Peyer's patch (tissue), 4 donors: ENCODE results near the gene ATG7.

ENCODE experiments used
- CTCF ChIP-seq, 6 experiments: fragments of 450-650 bp in 4 of 6; fragments of 200-600 bp in 2 of 6; sonication (generic) in 1 of 6; IDR thresholded peaks; one replicate each; pipeline ENCODE4 v1.5.1; 2017 to 2019; ENCODE audit warnings: antibody characterized with exemption in 6 of 6, mild to moderate bottlenecking in 3 of 6, moderate library complexity in 1 of 6
- POLR2A ChIP-seq, 2 donors: fragments of 450-650 bp; IDR thresholded peaks; one replicate each; pipeline ENCODE4 v1.5.1; 2017; ENCODE audit warnings: antibody characterized with exemption in 2 of 2, mild to moderate bottlenecking in 2 of 2, moderate library complexity in 2 of 2

GRCh38 chr3:11580645-11581044, 308.4 kb downstream of the ATG7 start:
- no peak for TF ChIP-seq CTCF (IDR thresholded peaks at IDR 0.05)
- no peak for TF ChIP-seq POLR2A (IDR thresholded peaks at IDR 0.05)
